Fibroblast of skin of right biceps (primary cell): Measurements from ENCODE around the gene LEMD1.

Experiments used
- DNase-seq: peaks from one replicate; pipeline ENCODE4 v3.0.0-alpha.2; 2013

Gene LEMD1, protein sequence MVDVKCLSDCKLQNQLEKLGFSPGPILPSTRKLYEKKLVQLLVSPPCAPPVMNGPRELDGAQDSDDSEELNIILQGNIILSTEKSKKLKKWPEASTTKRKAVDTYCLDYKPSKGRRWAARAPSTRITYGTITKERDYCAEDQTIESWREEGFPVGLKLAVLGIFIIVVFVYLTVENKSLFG

DNA sequence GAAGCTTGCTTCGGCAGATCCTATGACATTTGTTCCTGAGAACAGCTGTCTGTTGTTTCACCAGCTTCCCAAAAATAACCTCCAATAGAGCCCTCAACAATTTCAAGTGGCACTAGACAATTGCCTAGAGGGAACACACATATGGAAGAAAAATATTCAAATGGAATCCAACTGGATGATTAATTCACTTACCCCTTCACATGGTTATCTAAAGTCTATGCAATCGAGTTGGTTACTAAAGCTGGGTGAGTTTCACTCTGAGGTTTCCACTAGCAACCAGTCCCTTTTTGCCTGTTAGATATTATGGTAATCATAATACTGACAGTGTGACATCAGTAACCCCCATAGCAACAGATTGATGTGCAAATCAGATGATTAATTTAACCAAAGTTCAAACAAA, at the start of gene LEMD1:
LEMD1 (minus strand) TSS at position 259 of the 400 bp plus-strand sequence. CDS start 1,520 bp downstream, outside the sequence.
- DNase-seq: no peak

DNA sequence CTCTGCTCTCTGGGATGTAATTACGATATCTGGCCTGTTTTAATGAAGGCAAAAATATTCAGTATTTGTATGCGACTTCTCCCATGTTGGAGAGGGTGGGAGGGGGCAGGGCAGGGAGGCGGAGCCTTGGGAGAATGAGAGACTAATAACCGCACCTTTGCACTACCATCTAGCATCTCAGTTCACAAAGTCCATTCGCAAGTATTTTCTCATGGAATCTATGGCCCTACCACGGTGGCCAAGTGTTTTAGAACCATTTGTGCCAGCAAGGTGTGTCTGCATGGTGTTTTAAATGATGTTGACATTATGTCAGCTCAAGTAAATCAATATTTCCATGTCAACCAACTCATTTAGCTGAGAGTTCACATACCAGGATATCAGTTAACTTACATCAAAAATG, 48.3 kb upstream of the LEMD1 start:
- DNase-seq: no peak

DNA sequence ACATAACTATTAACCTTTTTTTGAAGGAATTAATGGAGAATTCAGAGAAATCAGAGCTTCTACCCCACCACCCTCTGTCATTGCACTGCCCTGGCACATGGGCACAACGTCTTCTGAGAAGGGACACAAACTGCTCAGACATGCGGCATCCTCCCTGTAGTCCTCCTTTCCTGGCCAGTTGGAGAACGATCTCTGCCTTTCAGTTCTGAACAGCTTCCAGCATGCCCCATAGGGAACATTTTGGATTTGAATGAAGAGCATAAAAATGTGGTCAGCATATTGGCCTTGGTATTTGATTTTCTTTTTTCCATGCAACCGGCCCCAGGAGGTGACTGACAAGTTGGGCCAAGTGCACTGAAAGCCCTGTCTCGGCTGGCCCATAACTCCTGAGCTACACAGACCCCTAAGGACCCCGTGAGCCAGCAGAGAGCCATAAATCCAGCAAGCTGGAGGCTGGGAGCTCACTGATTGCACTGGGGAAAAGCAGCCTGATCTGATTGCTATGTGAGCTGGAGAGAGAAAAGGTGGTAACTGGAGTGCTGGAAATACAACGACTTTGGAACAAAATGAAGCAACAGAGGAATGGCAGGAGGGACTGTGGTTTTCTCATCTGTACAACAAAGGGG, 44.9 kb upstream of the LEMD1 start:
- no peak for DNase-seq

DNA sequence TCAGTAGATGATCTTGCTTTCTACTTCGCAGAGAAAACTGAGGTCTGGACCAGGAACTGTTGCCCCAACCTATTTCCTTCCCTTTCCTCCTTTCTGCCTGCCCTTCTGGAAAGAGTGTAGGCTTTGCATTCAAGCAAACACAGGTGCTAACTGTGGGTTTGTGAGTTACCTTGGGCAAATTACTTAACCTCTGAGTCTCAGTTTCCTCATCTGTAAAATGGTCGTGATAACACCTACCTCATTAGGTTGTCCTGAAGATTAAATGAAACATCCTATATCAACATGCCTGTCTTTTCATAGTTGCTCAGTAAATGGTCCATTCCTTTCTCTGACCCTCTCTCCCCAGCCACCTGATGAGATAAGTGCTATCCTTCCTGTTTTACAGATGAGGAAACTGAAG, 43.5 kb upstream of the LEMD1 start:
- no peak for DNase-seq

DNA sequence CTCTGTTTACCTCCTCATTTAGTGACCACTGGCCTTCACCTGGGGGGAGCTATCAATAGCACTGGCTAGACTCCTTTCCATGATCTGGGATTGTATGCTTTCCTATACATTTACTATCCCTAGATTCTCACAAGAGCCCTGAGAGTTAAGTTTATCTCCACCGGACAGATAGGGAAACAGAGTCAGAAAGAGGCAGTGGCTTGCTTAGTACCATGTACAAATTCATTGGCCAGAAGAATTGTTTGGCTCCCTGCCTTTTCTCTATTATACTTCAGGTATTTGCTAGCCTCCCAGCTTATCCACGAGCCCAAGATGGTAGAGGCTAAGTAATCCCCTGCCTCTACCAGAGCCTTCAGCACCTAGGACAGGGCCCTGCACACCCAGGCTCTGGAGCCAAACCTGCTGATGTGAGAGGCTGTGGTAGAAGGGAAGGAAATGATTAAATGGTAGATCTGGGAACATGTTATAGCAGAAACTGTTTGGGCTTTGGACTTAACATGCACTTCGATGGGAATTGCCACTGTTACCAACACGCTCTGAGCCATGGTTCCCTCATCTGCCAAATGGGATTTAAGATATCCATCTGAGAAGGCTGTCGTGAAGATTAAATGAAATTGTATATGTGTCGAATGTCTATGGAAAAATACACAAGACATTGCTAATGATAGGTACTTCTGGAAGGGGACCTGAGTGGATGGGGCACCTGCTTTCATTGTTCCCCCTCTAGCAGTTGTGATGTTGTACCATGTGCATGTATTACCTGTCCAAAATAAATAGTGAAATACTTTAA, 37.1 kb upstream of the LEMD1 start:
- peak; percentile 60 for DNase-seq

DNA sequence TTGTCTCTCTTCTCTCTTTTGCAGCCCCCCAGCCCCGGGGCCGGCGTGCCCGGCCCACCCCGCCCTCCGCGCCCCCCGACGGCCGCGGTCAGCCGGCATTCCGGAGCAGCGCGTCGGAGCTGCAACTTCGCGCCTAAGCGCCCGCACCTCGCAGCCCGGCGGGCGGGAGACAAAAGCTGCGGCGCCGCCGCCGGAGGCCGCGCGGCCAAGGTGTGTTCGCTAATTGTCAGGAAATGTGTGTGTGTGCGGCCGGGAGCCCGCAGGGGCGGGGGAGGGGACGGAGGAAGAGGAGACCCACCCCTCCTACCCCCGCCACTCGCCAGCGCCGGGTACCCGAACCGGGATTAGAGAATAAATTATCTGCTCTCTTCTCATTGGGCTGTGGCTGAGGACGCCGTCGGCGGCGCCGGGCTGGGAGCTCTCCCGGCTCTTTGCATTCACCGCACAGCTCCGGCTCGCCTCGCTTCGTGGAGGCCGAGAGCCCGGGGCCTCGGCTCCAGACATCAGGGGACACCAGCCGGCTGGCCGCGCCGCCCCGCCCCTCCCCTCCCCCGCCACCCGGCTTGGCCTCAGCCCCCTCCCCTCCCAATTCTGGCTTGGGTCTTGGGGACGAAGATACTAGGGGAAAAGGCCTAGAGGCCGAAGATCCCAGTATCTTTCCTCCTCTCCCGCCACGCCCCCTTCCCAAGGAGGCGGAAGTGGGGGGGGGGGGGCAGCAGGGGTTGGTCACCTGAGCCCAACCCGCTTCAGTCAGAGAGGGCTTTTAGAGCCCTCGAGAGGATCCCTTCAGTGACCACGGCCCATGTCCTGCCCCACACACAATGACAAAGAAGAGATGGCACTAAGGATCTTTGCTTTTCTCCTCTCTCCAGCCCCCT, 35.3 kb upstream of the LEMD1 start:
- no peak for DNase-seq

DNA sequence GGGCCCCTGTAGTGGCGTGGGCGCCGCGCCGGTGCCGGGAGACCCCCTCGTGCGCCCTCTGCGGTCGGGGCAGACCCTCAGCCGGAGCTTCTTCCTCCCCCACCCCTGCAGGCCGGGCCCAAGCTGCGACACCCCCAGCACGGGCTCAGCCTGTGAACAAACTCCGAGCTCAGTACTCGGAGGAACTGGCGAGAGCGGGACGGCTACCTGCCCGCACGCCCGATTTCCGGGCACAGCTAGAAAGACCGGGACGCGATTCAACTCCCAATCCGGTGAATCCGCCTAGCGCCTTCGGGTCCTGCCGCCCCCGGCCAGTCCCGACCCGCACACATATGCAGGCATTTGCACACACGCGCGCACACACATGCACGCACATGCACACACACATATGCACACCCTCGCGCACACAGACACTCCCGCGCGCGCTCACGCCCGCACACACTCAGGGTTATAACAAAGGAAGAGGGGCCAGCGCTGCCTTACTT, 34.6 kb upstream of the LEMD1 start:
- DNase-seq: no peak

DNA sequence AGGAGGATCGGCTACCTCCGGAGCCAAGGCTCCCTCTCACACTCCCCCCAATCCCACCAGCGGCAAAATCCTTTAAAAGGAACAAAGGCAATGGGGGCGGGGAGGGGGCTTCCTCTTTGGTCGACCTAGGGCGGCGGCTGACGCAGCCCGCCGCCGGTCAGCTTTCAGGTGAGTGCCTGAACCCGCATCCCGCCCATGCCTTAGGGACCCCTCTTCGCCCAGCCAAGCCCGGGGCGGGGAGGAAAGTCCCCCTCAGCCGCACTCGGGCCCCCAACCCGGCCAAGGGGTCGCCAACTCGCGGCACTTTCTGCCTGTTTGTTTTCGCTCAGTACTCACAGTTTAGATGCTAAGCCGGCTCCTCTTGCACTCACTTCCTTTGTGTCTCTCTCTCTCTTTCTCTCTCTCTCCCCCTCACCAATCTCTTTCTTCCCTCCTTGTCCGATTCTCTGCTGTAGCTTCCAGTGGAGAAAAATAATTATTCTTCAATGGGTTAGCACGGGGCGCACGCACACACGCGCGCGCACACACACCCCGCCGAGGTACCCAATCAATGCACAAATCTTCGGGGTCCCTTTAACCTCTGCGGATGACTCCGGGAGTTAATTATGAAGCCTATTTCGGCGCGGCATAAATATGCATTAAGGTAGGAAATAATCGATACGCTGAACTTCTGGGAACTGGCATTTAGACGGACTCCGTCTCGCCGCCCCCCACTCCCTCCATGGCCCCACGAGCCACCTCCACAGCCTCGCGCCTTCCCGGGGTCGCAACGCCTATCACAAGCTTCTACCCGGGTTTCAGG, 33.9 kb upstream of the LEMD1 start, which contains the start of gene BLACAT1:
BLACAT1 (minus strand) TSS at position 465 of the 802 bp plus-strand sequence.
- no peak for DNase-seq

DNA sequence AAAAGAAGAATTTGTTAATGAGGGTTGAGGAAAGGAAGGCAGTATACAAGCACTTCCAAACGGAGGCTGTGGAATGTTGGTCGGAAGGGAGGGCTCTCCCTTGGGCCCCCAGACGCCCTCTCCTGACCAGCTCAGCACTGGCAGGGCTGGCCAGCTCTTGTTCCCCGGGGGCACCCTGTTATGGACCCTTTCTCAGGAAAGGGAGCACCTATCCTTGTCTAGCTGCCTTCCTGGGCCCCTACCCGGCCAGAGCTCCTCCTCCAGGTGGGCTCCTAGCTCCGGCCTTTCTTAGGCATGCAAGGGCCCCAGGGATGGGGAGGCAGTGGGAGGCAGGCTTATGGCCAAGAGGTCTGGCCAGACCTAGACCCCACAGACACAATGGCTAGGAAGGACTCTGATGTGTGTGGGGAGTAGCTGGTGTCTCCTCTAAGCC, 33.1 kb upstream of the LEMD1 start:
- DNase-seq: no peak

DNA sequence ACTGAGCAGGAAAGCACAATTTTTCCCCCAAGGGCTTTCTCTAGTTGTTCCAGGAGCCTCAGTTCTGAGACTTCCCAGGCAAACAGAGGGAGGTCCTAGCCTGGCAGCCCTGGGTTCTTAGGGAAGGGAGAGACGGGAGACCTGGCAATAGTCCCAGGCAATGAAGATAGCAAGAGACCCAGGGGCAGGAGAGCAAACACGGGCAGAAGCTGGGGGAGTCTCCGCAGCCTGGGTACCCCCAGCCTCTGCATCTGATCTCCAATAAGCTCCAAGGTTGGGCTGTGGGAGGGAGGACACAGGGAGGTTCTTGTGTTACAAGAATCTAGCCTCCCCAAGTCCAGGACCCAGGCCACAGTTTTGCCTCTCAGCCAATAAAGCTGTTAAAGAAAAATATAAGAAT, 31.6 kb upstream of the LEMD1 start:
- DNase-seq: no peak

DNA sequence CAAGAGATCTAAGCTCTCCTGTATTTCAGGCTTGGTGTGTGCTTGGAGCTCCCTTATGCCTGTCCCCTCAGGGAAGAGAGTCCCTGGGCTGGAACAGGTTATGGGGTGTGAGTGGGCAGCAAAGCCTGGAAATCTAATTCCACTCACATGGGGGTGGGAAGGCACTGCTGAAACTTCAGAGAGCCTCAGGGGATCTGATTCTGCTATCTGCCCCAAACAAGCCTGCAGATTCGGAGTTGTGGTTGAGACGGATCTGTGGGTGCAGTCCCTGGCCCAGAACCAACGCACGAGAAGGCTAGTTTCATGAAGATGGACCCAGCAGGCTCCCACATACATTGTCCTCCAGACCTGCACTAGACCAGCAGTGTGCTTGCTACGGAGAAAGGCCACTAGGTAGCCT, 31.1 kb upstream of the LEMD1 start:
- DNase-seq: no peak

DNA sequence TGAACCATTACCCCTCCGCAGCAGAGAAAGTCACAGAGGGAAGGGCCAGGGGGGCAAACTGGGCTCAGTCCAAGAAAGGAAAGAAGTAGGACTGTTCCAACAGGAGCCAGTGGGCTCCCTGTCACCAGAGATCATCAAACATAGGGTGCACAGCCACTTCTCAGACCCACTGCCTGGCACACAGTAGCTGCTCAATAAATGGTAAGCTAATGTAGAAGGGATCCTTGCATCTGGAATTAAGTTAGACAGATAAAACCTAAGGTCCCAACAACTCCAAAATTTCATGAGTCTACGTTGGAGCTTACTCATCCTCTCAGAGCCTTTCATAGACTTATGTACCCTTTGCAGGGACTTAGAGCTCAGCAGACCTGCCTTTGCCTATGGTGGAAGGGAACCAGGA, 30.5 kb upstream of the LEMD1 start:
- DNase-seq: no peak

DNA sequence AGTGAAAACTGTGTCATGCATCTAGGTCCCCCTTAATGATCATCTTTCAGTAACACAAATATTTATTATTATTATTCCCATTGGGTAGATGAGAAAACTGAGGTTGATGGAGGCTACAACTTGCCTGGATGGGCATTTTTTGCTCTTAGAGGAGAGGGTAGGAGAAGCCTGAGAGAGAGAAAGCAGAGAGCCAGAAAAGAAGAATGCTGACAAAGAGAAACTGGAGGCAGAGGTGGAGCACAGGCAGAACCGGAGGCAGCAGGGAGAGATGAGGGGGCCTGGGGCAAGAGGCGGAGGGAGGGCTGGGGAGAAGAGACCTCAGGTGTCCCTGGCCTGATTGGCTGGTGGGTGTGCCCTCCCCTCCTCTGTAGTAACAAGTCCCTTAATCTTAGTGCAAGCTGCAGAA, 29.9 kb upstream of the LEMD1 start:
- DNase-seq: no peak

DNA sequence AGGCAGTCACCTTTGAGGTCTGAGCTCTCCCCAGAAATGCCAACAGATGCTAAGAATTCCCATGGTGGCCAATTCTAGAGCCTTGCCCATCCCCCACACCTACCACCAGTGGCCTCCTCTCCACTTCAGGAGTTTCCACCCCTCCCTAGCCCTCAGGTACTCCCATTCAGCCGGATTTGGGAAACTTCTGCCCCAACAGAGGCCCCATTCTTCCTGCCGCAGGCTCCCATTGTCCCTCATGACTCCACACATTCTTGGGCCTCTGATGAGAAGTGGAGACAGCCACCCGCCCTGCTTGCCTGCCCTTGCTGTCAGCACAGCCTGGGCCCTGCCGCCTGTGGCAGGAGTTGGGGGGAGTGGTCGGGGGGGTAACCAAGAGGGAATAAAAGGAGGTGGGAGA, 29.3 kb upstream of the LEMD1 start:
- no peak for DNase-seq

DNA sequence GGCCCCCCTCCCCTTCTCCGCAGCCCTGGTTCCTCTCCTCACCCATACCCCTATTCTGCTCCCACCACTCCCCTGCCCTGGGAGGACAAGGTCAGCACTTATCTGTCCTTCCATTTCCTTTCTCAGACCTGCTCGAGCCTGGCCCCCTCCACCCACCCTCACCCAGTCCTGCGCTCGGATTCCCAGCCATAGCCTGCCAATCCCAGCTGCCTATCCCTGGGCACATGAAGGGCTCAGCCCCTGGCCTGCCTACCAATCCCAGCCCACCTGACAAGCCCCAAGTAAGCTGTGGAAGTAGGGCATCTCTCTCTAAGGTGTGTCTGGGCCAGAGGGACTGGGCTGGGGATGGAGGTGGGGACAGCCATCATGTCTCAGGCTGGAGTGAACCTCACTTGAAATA, 28.6 kb upstream of the LEMD1 start:
- no peak for DNase-seq

DNA sequence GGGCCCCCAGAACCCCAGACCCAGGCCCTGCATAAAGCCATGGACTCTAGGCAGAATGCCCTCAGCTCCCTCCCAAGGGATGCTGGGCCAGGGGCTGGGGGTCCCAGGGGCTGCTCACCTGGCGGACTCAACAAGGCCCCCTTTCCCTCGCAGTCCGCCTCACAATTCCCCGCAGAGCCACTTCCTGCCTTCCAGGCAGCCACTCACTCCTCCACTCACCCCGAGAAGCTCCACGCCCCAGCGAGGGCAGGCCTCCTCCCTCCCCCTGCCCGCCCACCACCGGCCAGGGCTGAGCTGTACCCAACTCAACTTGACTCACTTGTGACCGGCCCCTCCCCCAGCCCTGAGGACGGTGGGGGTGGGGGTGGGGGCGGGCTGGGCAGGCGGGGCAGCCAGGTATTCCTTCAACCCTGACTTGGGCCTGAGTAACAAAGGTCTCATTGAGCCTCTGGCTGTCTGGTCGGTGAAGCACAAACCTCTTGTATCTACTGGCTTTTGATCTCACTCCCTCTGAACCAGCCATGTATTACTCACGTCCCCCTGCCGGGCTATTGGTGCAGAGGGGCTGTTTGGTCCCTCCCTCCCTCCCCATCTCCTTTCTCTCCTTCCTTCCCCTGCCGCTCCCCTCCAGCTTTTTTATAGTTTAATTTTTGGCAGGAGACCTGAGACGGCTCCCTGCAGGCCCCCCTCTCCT, 28.0 kb upstream of the LEMD1 start:
- peak; percentile 70 for DNase-seq

DNA sequence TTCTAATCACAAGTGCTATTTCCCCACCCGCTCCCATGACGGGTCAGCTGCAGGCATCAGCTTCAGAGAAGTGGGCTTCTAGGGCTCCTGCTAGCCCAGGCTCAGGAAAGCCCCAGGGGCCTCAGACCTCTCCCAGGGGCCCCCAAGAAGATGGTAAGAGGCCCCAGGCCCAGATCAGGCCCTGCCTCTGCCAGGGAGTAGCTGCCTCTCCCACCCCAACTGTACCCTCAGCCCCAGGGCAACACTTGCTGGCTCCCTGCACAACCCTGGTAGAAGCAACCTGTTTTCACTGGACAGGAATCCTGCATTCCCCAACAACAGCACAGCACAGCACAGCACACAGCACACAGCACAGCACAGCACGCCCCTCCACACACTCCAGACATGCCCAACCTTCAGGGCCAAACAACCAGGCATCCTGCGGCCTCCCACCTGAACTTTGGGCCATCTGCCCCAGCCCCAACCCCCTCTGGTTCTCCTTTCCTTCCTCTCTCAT, 27.4 kb upstream of the LEMD1 start:
- no peak for DNase-seq

DNA sequence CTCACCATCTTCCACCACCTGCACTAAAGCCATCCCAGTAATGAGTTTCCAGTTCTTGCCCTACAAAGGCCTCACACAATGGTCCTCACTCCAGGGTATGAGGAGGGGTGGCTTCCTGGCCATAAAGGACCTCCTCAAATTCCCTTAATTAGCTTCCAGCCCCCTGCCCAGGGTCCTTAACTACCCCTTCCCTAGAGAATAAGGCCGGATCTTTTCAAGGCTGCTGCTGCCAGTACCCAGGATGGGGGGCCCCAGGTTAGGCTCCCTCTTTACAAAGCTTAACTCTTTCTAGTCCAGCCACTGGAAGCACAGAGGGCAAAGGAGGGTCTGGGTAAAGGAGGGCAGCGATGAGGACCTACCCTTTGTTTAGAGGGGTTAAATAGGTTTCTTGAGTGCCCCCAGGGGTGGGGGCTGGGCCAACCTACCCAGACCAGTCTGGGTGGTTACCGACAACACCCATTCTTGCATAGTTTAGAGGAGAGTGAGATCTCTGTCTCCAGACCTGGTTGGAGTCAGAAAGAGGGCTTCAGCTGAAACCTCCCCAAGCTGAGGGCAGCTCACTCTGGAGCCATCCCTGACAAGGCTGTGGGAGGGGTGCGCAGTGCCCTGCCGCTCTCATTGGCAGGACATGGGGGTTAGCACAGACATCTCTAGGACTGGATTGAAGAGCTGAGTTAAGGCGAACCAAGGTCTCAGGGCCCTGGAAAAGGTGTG, 26.8 kb upstream of the LEMD1 start:
- no peak for DNase-seq

DNA sequence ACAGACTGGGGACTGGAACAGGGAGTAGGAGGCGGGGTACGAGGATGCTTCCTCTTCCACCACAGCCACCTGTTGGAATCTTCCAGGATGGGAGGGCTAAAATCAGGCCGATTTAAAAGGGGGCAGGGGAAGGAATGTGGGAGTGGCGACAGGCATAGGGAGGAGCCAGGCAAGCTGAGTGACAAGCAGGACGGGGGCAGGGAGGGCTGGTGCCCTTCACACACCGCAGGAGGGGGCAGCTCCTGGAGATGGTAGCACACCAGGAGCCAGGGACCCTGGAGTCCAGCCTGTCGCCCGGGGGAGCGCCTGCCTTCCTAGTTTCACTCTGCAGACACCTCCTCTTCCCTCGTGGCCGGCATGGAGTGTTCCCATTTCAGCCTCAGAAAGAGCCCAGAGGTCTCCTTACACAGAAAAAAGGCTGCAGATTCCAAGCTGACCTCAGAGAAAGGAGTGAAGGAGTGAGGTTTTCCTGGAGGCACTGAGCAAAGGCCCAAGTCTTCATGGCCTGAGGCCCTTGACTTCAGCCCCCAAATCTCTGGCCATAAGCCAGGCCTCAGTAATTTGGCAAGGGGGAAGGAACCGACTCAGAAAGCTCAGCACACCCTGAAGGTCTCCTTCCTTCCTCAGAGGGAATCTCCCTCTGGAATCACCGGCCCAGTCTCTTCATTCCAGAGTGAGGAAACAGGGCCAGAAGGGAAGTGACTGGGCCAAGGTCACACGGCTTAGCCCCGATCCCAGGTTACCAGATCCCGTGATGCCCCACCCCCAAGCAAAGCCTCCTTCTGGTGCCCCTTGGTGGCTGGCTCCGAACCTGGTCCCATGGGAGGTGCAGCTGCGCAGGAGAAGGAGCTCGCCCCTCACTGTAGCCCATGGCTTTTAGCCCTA, 25.8 kb upstream of the LEMD1 start:
- no peak for DNase-seq

DNA sequence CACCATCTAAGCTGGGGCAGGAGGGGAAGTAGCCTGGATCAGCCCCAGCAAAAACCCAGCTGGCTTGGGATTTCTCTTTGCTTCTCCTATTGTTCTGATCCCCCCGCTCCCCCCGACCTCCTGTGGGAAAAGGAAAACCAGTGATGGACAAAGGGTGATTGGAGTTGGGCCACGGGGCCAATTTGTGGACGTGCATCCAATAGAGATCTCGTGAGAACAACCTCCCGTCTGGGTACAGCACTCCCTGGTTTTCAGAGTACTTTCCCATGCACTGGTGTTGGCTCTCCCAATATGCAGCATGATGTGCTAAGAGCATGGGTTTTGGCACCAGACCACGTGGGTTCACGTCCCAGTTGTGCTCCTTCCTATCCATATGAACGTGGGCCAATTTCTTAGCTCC, 25.0 kb upstream of the LEMD1 start:
- no peak for DNase-seq
